Keratinocyte (primary cell): ENCODE data around the gene CORO2B. TPM values are rescaled to one million over a fixed set of nuclear protein-coding genes. Genes with fewer than 3 reads are reported as not detected.
A peak's percentile ranks its signal among the peaks of the same experiment; 100 is the strongest.

Experiments
- DNase-seq: peaks from one replicate; pipeline ENCODE4 v3.0.0-alpha.2; 2011; ENCODE audit warnings: low read depth, missing footprints, low spot score
- FAIRE-seq: peaks from 2 replicates; lab custom pipeline; 2011; peaks lifted over from hg19 to GRCh38; lab: Jason Lieb, UNC
- H2AFZ ChIP-seq: 2 replicates; pipeline ENCODE4 v1.6.0; 2012; ENCODE audit warnings: low read length, control low read depth, inconsistent platforms; ENCODE audit not compliant: control insufficient read depth
- H3K27ac ChIP-seq: 2 replicates; pipeline ENCODE4 v1.5.1; 2011; ENCODE audit warnings: low read length; ENCODE audit not compliant: control insufficient read depth, insufficient read depth
- H3K27me3 ChIP-seq: 3 replicates; pipeline ENCODE4 v1.6.0; 2011; ENCODE audit warnings: low read length; ENCODE audit not compliant: control insufficient read depth, insufficient read depth; ENCODE audit errors: extremely low read depth
- H3K36me3 ChIP-seq, 2 experiments: 2 replicates in 1 of 2; 3 replicates in 1 of 2; pipeline ENCODE4 v1.5.1; 2011; ENCODE audit warnings: low read length in 2 of 2, mild to moderate bottlenecking in 1 of 2; ENCODE audit not compliant: control insufficient read depth in 2 of 2, insufficient read depth in 2 of 2; ENCODE audit errors: extremely low read depth in 1 of 2
- H3K4me1 ChIP-seq: 3 replicates; pipeline ENCODE4 v1.5.1; 2011; ENCODE audit warnings: low read length; ENCODE audit not compliant: control insufficient read depth, insufficient read depth; ENCODE audit errors: extremely low read depth
- H3K4me2 ChIP-seq: 3 replicates; pipeline ENCODE4 v1.6.0; 2011; ENCODE audit warnings: low read depth, low read length; ENCODE audit not compliant: control insufficient read depth, insufficient read depth; ENCODE audit errors: extremely low read depth
- H3K4me3 ChIP-seq, 3 experiments: fragments of 200-600 bp in 1 of 3; sonication (generic) in 1 of 3; 2 replicates in 2 of 3; 3 replicates in 1 of 3; pipeline ENCODE4 v1.5.1; 2011 to 2016; ENCODE audit warnings: low read length in 3 of 3, mild to moderate bottlenecking in 3 of 3, control low read depth in 2 of 3, inconsistent platforms in 1 of 3, low read depth in 1 of 3, mixed read lengths in 1 of 3, mixed run types in 1 of 3, moderate library complexity in 1 of 3; ENCODE audit not compliant: control insufficient read depth in 2 of 3, insufficient read depth in 2 of 3; ENCODE audit errors: extremely low read depth in 1 of 3
- H3K79me2 ChIP-seq: 2 replicates; pipeline ENCODE4 v1.6.0; 2012; ENCODE audit warnings: low read length; ENCODE audit not compliant: control insufficient read depth, insufficient read depth
- H3K9ac ChIP-seq: 3 replicates; pipeline ENCODE4 v1.6.0; 2011; ENCODE audit warnings: low read length; ENCODE audit not compliant: control insufficient read depth, insufficient read depth; ENCODE audit errors: extremely low read depth
- H3K9me1 ChIP-seq: 3 replicates; pipeline ENCODE4 v1.6.0; 2011; ENCODE audit warnings: low read length; ENCODE audit not compliant: control insufficient read depth, insufficient read depth; ENCODE audit errors: extremely low read depth
- H3K9me3 ChIP-seq: 2 replicates; pipeline ENCODE4 v1.5.1; 2012; ENCODE audit warnings: low read depth, low read length; ENCODE audit not compliant: control insufficient read depth
- H4K20me1 ChIP-seq: 3 replicates; pipeline ENCODE4 v1.6.0; 2011; ENCODE audit warnings: low read length; ENCODE audit not compliant: control insufficient read depth, insufficient read depth; ENCODE audit errors: extremely low read depth
- EZH2 ChIP-seq: IDR thresholded peaks from one replicate; pipeline ENCODE4 v1.6.1; 2012; ENCODE audit warnings: inconsistent platforms, mild to moderate bottlenecking, low read length, moderate library complexity
- dilution Hi-C: fragments of 300-500 bp; cut with MboI; formaldehyde crosslinking; loops from one replicate; pipeline ENCODE4 v1.7.0; 2020; ENCODE audit warnings: low sequenced_read_pairs; ENCODE audit not compliant: extremely low pct_ligation_motif_present
- polyA plus RNA-seq, 5 experiments: library from polyadenylated mRNA; depleted of rRNA in 3 of 5; stranded (reverse) in 3 of 5; stranded (forward) in 1 of 5; unstranded in 1 of 5; fragments of >200 nt; gene quantifications; 1 replicate in 1 of 5; 2 replicates in 3 of 5; 3 replicates in 1 of 5; pipeline versions ENCODE4 v1.2.1 to v1.2.3, GENCODE V29; 2011 to 2012; ENCODE audit warnings: missing spikeins in 2 of 5, low read depth in 1 of 5, low replicate concordance in 1 of 5
- TF ChIP-seq, protein P1 (sequence below), 3 experiments: IDR thresholded peaks in 1 of 3; conservative IDR thresholded peaks in 1 of 3; optimal IDR thresholded peaks in 1 of 3; 2 replicates in 2 of 3; 3 replicates in 1 of 3; pipeline versions ENCODE3 to v1.5.1; 2011; ENCODE audit warnings: low read length in 3 of 3, mild to moderate bottlenecking in 3 of 3, moderate library complexity in 2 of 3, control low read depth in 1 of 3, inconsistent platforms in 1 of 3; ENCODE audit not compliant: insufficient read depth in 2 of 3; ENCODE audit errors: extremely low read depth in 1 of 3

The CORO2B gene
- polyA plus RNA-seq, 1 donor (not counting 4 experiments of a cell fraction or from before 2014, with no cell fraction given), result 0.13 TPM

GRCh38 chr15:68636256-68636655 is 57.5 kb downstream of the CORO2B start:
- Histone ChIP-seq H3K27me3 (no peaks in the 10 kb centered on the region), H3K9ac (no peak overlapping the region), H2AFZ (peak overlapping the region; percentile 4), H3K4me2 (no peak overlapping the region), H3K4me3 (no peak overlapping the region), H3K79me2 (no peaks in the 10 kb centered on the region), H3K9me1 (no peaks in the 10 kb centered on the region), H3K9me3 (no peaks in the 10 kb centered on the region), H3K36me3 (no peaks in the 10 kb centered on the region), H3K4me1 (peaks cover 37% of the 10 kb centered on the region), H3K27ac (no peak overlapping the region), H4K20me1 (no peaks in the 10 kb centered on the region)
- FAIRE-seq, result no peak
- no peak for DNase-seq
- TF ChIP-seq EZH2, result no peak
- TF ChIP-seq, protein P1, sequence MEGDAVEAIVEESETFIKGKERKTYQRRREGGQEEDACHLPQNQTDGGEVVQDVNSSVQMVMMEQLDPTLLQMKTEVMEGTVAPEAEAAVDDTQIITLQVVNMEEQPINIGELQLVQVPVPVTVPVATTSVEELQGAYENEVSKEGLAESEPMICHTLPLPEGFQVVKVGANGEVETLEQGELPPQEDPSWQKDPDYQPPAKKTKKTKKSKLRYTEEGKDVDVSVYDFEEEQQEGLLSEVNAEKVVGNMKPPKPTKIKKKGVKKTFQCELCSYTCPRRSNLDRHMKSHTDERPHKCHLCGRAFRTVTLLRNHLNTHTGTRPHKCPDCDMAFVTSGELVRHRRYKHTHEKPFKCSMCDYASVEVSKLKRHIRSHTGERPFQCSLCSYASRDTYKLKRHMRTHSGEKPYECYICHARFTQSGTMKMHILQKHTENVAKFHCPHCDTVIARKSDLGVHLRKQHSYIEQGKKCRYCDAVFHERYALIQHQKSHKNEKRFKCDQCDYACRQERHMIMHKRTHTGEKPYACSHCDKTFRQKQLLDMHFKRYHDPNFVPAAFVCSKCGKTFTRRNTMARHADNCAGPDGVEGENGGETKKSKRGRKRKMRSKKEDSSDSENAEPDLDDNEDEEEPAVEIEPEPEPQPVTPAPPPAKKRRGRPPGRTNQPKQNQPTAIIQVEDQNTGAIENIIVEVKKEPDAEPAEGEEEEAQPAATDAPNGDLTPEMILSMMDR (optimal IDR thresholded peaks at IDR 0.05 in 1 of 3, IDR thresholded peaks at IDR 0.05 in 1 of 3, conservative IDR thresholded peaks at IDR 0.05 in 1 of 3; ENCODE audit: extremely low read depth in 1 of 3, insufficient read depth in 2 of 3, low read length in 3 of 3), result no peak
- dilution Hi-C loops, result no loop called here

DNA sequence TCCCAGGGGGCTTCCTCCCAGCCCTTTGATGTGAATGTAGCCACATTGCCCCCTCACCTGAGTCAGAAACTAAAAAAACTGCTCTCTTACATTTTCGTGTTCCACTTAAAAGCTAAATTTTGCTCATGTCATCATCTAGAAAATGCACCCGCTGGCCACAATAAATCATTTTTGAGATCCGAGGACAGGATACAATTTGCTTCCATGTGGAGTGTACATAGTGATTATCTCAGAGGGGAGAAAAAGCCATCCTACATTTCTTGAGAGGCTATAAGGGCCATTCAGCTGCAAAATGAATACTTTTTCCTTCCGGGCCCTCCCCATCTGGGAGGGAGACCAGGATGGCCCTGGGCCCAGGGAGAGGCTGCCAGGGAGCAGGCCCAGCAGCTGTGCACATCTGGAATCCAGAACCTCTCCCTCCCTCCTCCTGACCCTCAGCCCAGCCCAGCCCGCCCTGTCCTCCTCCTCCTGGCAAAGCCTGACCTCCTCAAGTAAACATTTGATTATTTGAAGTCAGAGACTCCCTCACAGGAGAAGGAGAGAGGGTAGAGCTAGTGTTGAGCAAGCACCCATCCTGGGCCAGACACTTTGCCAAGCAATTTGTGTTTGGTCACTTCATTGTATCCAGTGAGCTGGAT is 59.1 kb downstream of the CORO2B start:
- dilution Hi-C loops, result no loop called here
- no peak for DNase-seq
- FAIRE-seq, result no peak

More for the DNA sequence above, 59.1 kb downstream of the CORO2B start:
- Histone ChIP-seq H4K20me1 (no peaks in the 10 kb centered on the region), H3K4me1 (peaks cover 51% of the 10 kb centered on the region), H3K27me3 (no peaks in the 10 kb centered on the region), H3K4me3 (no peak overlapping the region), H3K36me3 (no peaks in the 10 kb centered on the region), H2AFZ (no peak overlapping the region), H3K4me2 (no peak overlapping the region), H3K9me1 (no peaks in the 10 kb centered on the region), H3K9me3 (no peaks in the 10 kb centered on the region), H3K79me2 (no peaks in the 10 kb centered on the region), H3K27ac (no peak overlapping the region), H3K9ac (no peak overlapping the region)
- no peak for TF ChIP-seq EZH2
- TF ChIP-seq, protein P1 (optimal IDR thresholded peaks at IDR 0.05 in 1 of 3, IDR thresholded peaks at IDR 0.05 in 1 of 3, conservative IDR thresholded peaks at IDR 0.05 in 1 of 3; ENCODE audit: extremely low read depth in 1 of 3, insufficient read depth in 2 of 3, low read length in 3 of 3), result no peak
